Lower leg skin (tissue), 4 donors: ENCODE measurements around the gene ATP5IF1. TPM values are rescaled to one million over a fixed set of nuclear protein-coding genes. Genes with fewer than 3 reads are reported as not detected.

Experiments
- DNase-seq, 2 donors: peaks; one replicate each; pipeline ENCODE4 v3.0.0-alpha.2; 2019; ENCODE audit warnings: low spot score in 2 of 2
- H3K4me3 ChIP-seq: fragments of 200-600 bp; sonication (generic); 2 replicates; pipeline ENCODE4 v1.5.1; 2017; ENCODE audit warnings: mild to moderate bottlenecking, low read depth; ENCODE audit not compliant: poor library complexity, severe bottlenecking
- CTCF ChIP-seq, 3 donors: fragments of 450-650 bp; IDR thresholded peaks; one replicate each; pipeline ENCODE4 v1.5.1; 2016; ENCODE audit warnings: antibody characterized with exemption in 3 of 3, mild to moderate bottlenecking in 3 of 3, moderate library complexity in 2 of 3
- POLR2A ChIP-seq, 2 donors: fragments of 450-650 bp; IDR thresholded peaks; one replicate each; pipeline ENCODE4 v1.6.1; 2016 to 2017; ENCODE audit warnings: antibody characterized with exemption in 2 of 2, mild to moderate bottlenecking in 1 of 2, moderate library complexity in 1 of 2
- WGBS, 2 donors: methylation state at CpG; one replicate each; pipeline ENCODE4 v1.1.5; 2018; 5-methylcytosine and 5-hydroxymethylcytosine counted together
- intact Hi-C: fragments of 100-400 bp; cut with DNase I; formaldehyde crosslinking; loops from one replicate; pipeline ENCODE4 v1.15.0; 2023; ENCODE audit warnings: low total_unique reads
- total RNA-seq, 4 donors: library from RNA; depleted of rRNA; stranded (reverse); fragments of >200 nt; gene quantifications; one replicate each; pipeline ENCODE4 v1.1.0, GENCODE V29; 2016

ATP5IF1 gene
- total RNA-seq, 4 donors from 2014 or later = 125 to 326 (median 247) TPM

DNA sequence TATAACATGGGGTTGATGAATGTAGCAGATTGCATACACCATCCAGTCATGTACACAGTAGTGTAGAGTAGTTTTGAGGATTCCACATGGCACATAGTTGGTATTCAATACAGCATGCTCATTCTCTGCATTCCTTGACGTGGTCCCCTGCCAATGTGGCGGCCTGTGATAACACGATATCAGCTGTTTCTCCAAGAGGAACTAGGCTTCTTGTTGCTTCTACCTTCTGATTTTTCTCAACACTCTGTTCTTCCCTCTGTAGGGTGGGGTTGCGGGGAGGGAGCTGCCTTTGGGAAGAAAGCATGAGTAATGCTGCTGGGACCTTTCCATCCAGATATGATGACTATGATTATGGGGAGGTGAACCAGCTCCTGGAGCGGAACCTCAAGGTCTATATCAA lies 42.8 kb downstream of the ATP5IF1 start:
- DNase-seq = no peak
- H3K4me3 ChIP-seq = no peak overlapping the region
- intact Hi-C loops = no loop called here
- TF ChIP-seq POLR2A (IDR thresholded peaks at IDR 0.05) (no peak), CTCF (IDR thresholded peaks at IDR 0.05) (no peak)
- 89 to 92% methylated on average over 5 of the region's 5 CpGs for WGBS, 2 donors

- intact Hi-C loops = no loop called here
- TF ChIP-seq POLR2A (IDR thresholded peaks at IDR 0.05) (no peak), CTCF (IDR thresholded peaks at IDR 0.05) (no peak)
- no peak for DNase-seq
- 97 to 98% methylated on average over 7 of the region's 7 CpGs for WGBS, 2 donors
- H3K4me3 ChIP-seq = no peak overlapping the region
Observed at GRCh38 chr1:28279721-28280120, 43.8 kb downstream of the ATP5IF1 start.

DNA sequence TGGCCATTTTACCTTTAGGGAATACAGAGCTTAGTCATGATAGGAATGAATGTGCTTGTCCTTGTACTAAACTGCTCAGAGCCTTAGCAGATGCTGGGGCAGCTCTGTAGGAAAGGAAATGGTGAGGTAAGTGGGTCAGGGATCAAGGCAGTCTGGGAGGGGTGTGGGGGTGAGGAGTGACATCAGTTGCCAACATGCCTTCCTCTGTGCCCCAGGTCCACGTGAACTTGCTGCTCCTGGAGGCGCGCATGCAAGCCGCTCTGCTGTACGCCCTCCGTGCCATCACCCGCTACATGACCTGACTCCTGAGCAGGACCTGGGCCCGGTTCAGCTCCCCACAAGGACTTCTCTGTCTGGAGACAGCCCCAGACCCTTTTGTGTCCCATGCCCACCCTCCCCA lies 44.6 kb downstream of the ATP5IF1 start:
- TF ChIP-seq POLR2A (IDR thresholded peaks at IDR 0.05) (no peak), CTCF (IDR thresholded peaks at IDR 0.05) (no peak)
- intact Hi-C loops = no loop called here
- no peak overlapping the region for H3K4me3 ChIP-seq
- 83 to 88% methylated on average over 8 of the region's 8 CpGs for WGBS, 2 donors
- no peak for DNase-seq

GRCh38 chr1:28280977-28281381 lies 45.1 kb downstream of the ATP5IF1 start:
- TF ChIP-seq CTCF (IDR thresholded peaks at IDR 0.05) = no peak
- no peak for TF ChIP-seq POLR2A (IDR thresholded peaks at IDR 0.05)
- WGBS, 2 donors = 67 to 79% methylated on average over 5 of the region's 5 CpGs
- intact Hi-C loops = no loop called here
- no peak overlapping the region for H3K4me3 ChIP-seq
- no peak for DNase-seq

- intact Hi-C loops = no loop called here
- TF ChIP-seq POLR2A (IDR thresholded peaks at IDR 0.05) (no peak), CTCF (IDR thresholded peaks at IDR 0.05) (no peak)
- WGBS, 2 donors = 86 to 89% methylated on average over 14 of the region's 14 CpGs
- no peak overlapping the region for H3K4me3 ChIP-seq
- DNase-seq = no peak
Observed at GRCh38 chr1:28281608-28282425, 45.9 kb downstream of the ATP5IF1 start.
